ENCODE data around the gene ACSF2.

Gene ACSF2

GRCh38 chr17:50440172-50440837 lies 14.3 kb downstream of the ACSF2 start:
- no peak for DNase-seq (ENCODE audit: low read depth)

- no peak for DNase-seq (ENCODE audit: low read depth)
Observed at GRCh38 chr17:50440838-50441829, 15.1 kb downstream of the ACSF2 start.

- no peak for DNase-seq (ENCODE audit: low read depth)
Observed at GRCh38 chr17:50443505-50443974, 17.5 kb downstream of the ACSF2 start.

GRCh38 chr17:50444841-50445715 lies 19.1 kb downstream of the ACSF2 start:
- no peak for DNase-seq (ENCODE audit: low read depth)

DNA sequence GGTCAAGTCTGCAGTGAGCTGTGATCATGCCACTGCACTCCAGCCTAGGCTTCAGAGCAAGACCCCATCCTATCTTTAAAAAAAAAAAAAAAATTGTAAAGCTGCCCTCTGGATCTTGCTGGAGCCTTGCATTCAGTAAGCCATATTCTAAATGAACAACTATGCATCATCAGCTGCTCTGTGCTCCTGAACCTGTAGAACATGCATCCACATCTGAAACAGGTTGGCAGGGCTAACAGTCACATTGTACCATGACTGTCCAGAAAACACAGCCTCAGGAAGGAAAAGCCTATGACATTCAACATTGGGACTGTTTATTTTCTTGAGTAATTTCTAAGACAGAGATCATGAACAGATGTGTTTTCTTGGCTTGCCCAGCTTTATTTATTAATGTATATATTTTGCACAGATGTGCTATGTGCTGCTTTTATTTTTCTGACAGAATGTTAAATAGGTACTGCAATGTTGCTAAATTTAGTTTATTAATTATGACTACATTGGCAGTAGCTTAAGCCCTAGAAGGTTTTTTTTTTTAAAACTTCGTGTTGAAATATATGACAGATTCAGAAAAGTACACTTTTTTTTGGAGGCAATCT lies 19.8 kb downstream of the ACSF2 start:
- no peak for DNase-seq (ENCODE audit: low read depth)

- no peak for DNase-seq (ENCODE audit: low read depth)
Observed at GRCh38 chr17:50447870-50448595, 22.0 kb downstream of the ACSF2 start.

DNA sequence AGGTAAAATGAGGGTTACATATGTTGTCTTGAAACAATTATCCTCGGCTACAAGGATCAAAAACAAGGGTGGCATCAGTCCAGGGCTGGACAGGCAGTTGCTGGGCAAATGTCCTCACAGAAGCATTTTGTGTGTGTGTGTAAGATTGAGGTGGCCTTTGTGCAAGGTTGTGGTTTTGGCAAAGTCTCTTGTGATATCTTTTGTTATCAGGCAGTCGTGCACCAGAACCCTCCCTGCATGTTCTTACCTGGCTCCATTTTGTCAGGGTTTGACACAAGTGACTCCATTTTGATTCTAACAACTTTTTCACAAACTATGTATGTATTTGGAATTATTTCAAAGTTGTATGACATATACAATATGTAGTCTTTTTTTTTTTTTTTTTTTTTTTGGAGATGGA lies 22.6 kb downstream of the ACSF2 start:
- no peak for DNase-seq (ENCODE audit: low read depth)

- DNase-seq (ENCODE audit: low read depth) = no peak
Observed at GRCh38 chr17:50451943-50452629, 26.1 kb downstream of the ACSF2 start.

DNA sequence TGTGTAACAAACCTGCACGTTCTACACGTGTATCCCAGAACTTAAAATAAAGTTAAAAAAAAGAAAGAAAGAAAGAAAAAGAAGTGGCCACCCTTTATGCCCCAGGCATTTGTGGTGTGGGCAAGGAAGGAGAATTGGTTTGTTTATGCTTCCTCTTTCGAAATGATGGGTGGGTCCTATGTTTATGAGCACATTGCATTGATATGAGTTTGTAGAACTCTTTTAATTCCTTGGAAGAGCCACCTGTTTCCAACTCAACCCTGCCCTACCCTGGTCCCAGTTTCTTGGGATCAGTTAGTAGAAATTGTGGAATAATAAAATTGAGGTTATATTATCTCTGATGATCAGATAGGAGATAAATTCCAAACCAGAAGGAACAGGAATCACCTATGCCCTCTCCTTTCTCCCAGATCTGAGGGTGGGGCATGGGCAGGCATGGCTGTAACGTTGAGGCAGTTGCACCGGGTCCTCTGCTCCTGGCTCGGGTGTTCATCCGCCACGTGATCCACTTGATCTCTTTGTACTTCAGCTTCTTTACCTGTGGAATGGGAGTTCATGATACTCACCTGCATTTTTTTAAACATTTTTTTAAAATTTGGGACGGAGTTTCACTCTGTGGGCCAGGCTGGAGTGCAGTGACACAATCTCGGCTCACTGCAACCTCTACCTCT lies 26.7 kb downstream of the ACSF2 start:
- DNase-seq (ENCODE audit: low read depth) = no peak

DNA sequence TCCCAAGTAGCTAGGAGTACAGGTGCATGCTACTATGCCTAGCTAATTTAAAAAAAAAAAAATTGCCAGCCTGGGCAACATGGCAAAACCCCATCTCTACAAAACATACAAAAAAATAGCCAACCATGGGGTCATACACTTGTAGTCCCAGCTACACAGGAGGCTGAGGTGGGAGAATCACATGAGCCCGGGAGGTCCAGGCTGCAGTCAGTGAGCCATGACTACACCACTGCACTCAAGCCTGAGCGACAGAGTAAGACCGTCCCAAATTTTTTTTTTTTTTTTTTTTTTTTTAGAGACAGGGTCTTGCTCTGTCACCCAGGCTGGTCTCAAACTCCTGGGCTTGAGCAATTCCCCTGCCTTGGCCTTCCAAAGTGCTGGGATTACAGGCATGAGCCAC lies 27.9 kb downstream of the ACSF2 start:
- no peak for DNase-seq (ENCODE audit: low read depth)

DNA sequence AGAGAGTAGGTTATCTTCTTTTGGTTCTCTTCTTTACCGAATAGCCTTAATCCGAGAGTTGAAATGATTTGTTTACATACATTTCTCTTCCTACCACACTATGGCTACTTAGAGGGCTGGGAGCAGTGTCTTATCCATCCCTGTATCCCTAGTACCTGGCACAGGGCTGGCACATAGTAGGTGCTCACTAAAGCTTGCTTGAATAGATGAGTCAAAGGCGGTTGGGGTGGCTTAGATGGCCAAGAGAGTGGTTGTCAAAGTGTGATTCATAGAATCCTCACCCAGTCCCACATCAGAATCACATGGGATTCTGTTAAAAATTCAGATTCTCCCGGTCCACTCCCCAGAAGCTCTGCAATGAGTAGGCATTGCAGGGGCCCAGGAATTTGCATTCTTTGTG lies 31.6 kb downstream of the ACSF2 start:
- no peak for DNase-seq (ENCODE audit: low read depth)

GRCh38 chr17:50458270-50458669 lies 32.3 kb downstream of the ACSF2 start:
- no peak for DNase-seq (ENCODE audit: low read depth)

DNA sequence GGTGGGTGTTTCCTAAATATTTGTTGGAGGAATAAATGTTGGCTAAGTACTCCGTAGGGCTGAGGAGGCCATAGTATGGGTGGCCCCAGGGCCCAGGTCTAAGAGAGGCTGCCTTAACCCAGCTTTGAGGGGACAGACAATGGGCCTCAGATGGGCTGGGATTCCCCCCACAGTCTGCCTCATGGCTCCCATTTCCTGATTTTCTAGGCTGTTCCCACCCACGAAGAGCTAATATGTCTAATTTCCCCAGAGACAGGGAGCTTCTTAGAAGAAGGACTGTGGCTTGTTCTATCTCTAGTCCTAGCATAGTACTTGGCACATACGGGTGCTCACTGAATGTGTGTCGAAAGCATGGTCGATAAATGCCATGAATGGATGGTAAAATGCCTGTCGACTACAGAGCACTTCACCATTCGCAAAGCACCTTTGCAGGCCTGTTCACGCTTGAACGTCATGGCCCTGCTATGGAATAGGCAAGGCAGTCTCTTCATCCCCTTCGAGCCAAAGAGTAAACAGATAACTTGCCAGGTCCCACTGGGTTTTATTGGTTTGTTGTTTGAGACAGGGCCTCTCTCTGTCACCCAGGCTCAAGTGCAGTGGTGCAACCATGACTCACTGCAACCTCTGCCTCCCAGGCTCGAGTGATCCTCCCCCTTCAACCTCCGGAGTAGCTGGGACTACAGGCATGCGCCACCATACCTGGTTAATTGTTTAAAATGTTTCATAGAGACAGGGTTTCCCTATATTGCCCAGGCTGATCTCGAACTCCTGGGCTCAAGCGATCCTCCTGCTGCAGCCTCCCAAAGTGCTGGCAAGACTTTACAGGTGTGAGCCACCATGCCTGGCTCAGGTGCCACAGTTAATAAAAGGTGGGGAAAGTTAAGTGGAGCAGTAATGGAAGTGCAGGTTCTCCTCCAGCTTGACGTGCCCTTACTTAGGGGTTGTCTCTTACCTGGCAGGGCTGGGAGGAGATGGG lies 33.0 kb downstream of the ACSF2 start:
- DNase-seq (ENCODE audit: low read depth) = no peak

GRCh38 chr17:50459756-50460155 lies 33.7 kb downstream of the ACSF2 start:
- no peak for DNase-seq (ENCODE audit: low read depth)

- DNase-seq (ENCODE audit: low read depth) = no peak
Observed at GRCh38 chr17:50460831-50461526, 35.0 kb downstream of the ACSF2 start.

DNA sequence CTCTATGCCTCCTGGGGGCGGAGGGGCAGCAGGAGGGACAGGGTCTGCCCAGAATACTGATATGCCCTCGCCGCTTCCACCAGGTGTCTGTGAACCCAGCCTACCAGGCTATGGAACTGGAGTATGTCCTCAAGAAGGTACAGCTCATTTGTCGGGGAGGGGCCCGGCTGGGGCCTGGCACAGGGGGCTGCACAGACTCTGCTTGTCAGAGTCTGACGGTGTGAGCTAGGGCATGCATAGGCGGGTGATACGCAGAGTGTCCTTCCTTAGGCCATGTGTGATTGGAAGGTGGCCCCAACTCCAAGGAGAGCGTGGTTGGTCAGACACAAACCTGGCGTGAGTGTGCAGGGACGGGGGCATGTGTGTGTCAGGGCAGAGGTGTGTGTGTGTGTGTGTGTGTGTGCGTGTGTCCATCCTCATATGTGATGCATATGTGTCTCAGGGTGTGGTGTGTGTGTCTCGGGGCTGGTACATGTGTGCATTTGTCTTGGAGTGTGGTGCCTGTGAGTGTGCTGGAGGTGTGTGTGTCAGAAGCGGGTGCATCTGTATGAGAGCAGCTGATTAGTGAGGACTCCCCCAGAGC lies 35.6 kb downstream of the ACSF2 start:
- DNase-seq (ENCODE audit: low read depth) = no peak

GRCh38 chr17:50462446-50462845 lies 36.4 kb downstream of the ACSF2 start:
- DNase-seq (ENCODE audit: low read depth) = no peak

GRCh38 chr17:50464121-50464520 lies 38.1 kb downstream of the ACSF2 start:
- DNase-seq (ENCODE audit: low read depth) = no peak
